ENCODE data around the gene TSPAN32. TPM values are rescaled to one million over a fixed set of nuclear protein-coding genes. Genes with fewer than 3 reads are reported as not detected.
A peak's percentile ranks its signal among the peaks of the same experiment; 100 is the strongest.

Gene TSPAN32
- total RNA-seq, 1 donor from 2014 or later: 2.6 TPM

DNA sequence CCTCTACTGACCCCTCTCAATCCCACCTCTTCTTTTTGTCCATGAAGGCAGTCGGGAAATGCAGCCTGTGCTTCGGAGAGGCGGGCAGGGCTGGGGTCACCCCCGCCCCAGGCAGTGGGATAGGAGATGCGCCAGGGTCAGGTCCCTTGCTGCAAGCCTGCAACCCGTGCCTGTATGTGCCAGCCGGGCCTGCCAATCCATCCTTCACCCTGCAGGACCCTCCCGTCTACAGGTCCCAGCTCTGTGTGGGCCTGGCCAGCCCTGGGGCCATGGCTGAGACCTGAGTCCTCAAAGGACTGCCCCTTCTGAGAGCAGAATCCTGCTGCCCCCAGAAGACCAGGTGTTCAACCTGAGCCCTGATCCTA, 42.4 kb upstream of the TSPAN32 start:
- H3K27me3 Mint-ChIP-seq: peaks cover 1% of the 10 kb centered on the region
- H3K4me1 Mint-ChIP-seq (ENCODE audit: unreplicated experiment): peaks cover 10% of the 10 kb centered on the region
- no peak overlapping the region for H3K4me3 Mint-ChIP-seq
- peak overlapping the region; percentile 29 for H3K27ac Mint-ChIP-seq
- no peaks in the 10 kb centered on the region for H3K36me3 Mint-ChIP-seq
- no peaks in the 10 kb centered on the region for H3K9me3 Mint-ChIP-seq
- no peak for DNase-seq (ENCODE audit: extremely low spot score, unreplicated experiment)
- TF ChIP-seq, protein P1, sequence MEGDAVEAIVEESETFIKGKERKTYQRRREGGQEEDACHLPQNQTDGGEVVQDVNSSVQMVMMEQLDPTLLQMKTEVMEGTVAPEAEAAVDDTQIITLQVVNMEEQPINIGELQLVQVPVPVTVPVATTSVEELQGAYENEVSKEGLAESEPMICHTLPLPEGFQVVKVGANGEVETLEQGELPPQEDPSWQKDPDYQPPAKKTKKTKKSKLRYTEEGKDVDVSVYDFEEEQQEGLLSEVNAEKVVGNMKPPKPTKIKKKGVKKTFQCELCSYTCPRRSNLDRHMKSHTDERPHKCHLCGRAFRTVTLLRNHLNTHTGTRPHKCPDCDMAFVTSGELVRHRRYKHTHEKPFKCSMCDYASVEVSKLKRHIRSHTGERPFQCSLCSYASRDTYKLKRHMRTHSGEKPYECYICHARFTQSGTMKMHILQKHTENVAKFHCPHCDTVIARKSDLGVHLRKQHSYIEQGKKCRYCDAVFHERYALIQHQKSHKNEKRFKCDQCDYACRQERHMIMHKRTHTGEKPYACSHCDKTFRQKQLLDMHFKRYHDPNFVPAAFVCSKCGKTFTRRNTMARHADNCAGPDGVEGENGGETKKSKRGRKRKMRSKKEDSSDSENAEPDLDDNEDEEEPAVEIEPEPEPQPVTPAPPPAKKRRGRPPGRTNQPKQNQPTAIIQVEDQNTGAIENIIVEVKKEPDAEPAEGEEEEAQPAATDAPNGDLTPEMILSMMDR (conservative IDR thresholded peaks at IDR 0.05): no peak

DNA sequence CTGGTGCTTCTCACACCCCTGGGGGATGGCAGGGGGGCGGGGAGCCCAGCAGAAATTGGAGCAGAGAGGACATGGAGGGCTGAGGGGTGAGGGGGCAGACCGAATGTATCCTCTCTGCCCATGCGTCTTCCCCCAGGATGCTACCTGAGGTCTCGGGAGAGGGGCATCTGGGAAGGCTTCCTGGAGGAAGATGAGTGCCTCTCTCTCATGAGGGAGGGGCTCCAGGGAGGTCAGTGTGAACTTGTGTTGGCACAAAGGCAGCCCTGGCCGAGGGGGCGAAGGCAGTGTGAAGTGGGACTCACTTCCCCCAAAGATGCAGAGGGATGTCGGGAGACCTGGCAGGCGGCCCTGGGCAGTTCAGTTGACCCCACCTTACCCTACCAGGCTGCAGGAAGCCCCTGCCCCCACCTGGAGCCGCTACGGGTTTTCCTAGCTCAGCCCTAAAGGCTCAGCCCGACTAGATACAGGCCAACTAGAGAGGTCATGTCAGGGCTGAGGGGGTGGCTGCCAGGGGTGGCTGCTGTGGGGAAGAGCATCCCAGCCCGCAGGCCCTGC, 41.8 kb upstream of the TSPAN32 start:
- H3K27me3 Mint-ChIP-seq: peaks cover 6% of the 10 kb centered on the region

DNA sequence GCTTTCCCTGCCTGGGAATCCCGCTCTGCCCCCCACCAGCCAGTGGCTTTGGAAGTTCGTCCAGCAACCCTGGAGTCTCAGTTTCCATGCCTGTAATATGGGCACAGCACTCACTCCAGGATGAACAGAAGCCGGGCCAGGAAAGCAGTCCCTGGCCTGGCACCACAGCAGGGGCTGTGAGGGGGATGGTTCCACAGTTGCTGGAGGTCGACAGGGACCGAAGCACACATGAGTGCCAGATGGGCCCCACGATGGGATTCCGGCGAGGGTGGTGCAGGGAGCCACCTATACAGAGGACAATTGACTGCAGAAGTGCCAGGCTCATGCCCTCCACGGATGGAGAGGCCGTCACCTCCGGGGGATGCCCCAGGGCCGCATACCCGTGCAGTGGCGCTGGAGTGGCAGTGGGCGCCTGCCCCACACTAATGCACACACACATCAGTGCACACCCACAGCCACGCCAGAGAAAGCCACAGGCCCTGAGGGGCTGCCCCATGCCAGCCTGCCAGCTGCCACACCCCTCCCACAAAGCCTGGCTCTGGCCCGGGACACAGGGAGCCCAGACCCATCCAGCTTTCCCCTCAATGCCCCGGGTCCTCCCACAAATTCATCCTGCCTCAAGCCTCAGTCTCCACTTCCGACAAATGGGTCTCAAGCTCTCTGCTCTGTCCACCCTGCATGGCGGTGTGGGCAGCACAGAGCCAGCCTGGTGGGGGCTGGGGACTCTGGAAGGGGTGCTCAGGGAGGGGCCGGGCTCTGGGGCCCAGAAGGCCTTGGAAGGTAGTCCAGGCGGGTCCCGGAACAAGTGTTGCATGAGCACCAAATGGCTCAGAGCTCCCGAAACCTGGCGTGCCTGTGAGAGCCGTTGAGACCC, 41.1 kb upstream of the TSPAN32 start:
- Mint-ChIP-seq H3K27me3 (peaks cover 11% of the 10 kb centered on the region), H3K4me1 (ENCODE audit: unreplicated experiment) (peaks cover 10% of the 10 kb centered on the region)
- TF ChIP-seq, protein P1 (conservative IDR thresholded peaks at IDR 0.05): no peak

More for the DNA sequence above, 41.8 kb upstream of the TSPAN32 start:
- Mint-ChIP-seq H3K4me1 (ENCODE audit: unreplicated experiment) (peaks cover 10% of the 10 kb centered on the region), H3K36me3 (no peaks in the 10 kb centered on the region), H3K27ac (no peak overlapping the region), H3K4me3 (no peak overlapping the region), H3K9me3 (no peaks in the 10 kb centered on the region)
- TF ChIP-seq, protein P1 (conservative IDR thresholded peaks at IDR 0.05): no peak
- no peak for DNase-seq (ENCODE audit: extremely low spot score, unreplicated experiment)

DNA sequence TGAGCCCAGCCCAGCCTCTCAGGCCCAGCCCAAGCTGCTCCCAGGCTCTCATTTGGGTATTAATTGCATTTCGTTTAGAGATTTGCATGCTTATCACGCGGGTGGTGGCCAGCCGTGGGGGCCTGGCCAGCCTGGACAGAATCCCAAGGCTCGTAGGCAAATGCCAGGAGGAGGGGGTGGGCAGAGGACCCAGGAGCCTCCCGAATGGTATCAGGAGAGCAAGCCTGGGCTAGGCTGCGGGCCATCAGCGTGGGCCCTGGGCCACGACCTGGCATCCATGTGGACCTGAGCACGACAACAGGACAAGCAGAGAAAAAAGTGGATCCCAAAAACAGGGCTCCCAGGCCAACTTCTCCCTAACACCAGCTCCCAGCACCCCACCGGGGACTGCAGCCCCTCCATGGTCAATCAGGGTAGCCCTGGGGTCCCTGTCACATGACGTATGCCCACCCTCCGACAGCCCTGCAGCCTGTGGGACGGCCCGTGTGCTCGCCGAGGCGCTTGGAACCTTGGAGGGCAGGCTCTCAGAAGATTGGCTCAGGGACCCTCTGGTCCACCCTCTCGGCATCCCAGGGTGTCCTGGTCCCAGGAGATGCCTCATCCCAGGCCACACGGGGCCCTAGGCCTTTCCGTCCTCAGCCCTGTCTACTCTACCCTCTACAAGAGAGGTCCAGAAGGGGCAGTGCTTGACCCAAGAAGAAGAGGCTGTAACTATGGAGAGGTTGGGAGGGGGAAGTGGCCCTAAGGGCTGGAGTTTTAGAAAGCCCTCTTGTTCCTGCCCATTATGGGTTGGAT, 40.2 kb upstream of the TSPAN32 start:
- H3K27ac Mint-ChIP-seq: no peak overlapping the region
- peaks cover 20% of the 10 kb centered on the region for H3K27me3 Mint-ChIP-seq
- no peak overlapping the region for H3K4me3 Mint-ChIP-seq
- DNase-seq (ENCODE audit: extremely low spot score, unreplicated experiment): no peak
- TF ChIP-seq, protein P1 (conservative IDR thresholded peaks at IDR 0.05): no peak
- H3K36me3 Mint-ChIP-seq: no peaks in the 10 kb centered on the region
- peaks cover 8% of the 10 kb centered on the region for H3K4me1 Mint-ChIP-seq (ENCODE audit: unreplicated experiment)
- no peaks in the 10 kb centered on the region for H3K9me3 Mint-ChIP-seq

More for the DNA sequence above, 41.1 kb upstream of the TSPAN32 start:
- no peak for DNase-seq (ENCODE audit: extremely low spot score, unreplicated experiment)
- no peaks in the 10 kb centered on the region for H3K9me3 Mint-ChIP-seq
- no peaks in the 10 kb centered on the region for H3K36me3 Mint-ChIP-seq
- no peak overlapping the region for H3K4me3 Mint-ChIP-seq
- no peak overlapping the region for H3K27ac Mint-ChIP-seq

DNA sequence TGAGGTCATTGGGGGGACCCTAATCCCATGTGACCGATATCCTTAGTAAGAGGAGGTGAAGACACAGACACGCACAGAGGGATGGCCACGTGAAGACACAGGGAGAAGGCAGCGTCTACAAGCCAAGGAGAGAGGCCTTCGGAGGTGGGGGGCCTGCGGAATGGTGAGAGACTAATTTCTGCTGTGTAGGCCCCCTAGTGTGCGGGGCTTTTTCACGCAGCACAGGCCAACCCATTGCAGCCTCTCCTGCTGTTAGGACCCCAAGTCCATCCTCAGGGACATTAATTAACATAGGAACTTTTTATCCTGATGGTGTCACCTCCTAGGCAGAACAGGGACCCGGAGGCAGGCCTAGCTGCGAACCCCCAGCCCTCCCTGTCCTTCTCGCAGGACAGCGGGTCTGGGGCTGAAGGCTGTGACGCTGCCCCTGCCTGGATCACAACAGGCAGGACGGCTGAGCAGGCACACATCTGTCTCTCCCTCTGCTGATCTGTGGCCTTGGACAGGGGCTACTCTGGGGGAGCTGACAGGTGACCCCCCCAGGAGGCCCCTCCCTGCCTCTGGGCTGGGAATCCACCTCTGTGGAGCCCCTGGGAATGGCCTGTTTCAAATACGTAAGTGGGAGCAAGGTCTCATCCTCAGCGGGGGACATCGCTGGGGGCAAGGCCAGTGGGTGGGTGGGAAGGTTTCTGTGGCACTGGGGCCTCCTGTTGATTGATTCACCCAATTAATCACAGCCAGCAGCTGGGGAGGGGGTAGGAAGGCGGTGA, 39.3 kb upstream of the TSPAN32 start:
- Mint-ChIP-seq H3K27me3 (peaks cover 21% of the 10 kb centered on the region), H3K9me3 (no peaks in the 10 kb centered on the region), H3K4me1 (ENCODE audit: unreplicated experiment) (peaks cover 4% of the 10 kb centered on the region), H3K27ac (peak overlapping the region; percentile 39), H3K36me3 (no peaks in the 10 kb centered on the region), H3K4me3 (no peak overlapping the region)
- TF ChIP-seq, protein P1 (conservative IDR thresholded peaks at IDR 0.05): no peak
- DNase-seq (ENCODE audit: extremely low spot score, unreplicated experiment): no peak

Measured in type B pancreatic cell (in vitro differentiated cells).